K562 (cell line): ENCODE data around the gene IPO13. TPM values are rescaled to one million over a fixed set of nuclear protein-coding genes. Genes with fewer than 3 reads are reported as not detected.

Experiments used
- ATAC-seq: fragments of 200-7000 bp; cut with Tn5 transposase; 3 replicates; pipeline ENCODE4 v1.9.1; 2020; ENCODE audit warnings: moderate library complexity
- BruUV-seq: library from RNA; stranded (reverse); fragments of 400-500 nt; replicated peaks from 2 replicates; lab custom pipeline; 2021; lab: Mats Ljungman, UMichigan
- CTCF ChIA-PET: fragments of 300-600 bp; formaldehyde crosslinking; extraction: SDS; loops from one replicate; lab custom pipeline; 2021; ENCODE audit warnings: low intra/inter-chr PET ratio; lab: Yijun Ruan, JAX
- POLR2A ChIA-PET: fragments of 300-600, 350-650 bp; sonication (Branson Sonifier 250); formaldehyde crosslinking; extraction: SDS; loops from one replicate; lab custom pipeline; 2021; ENCODE audit warnings: antibody characterized with exemption, inconsistent platforms; lab: Yijun Ruan, JAX
- DNase-seq, 4 experiments: peaks; one replicate each; pipeline versions ENCODE4 v3.0.0 to v3.0.0-alpha.2; 2011 to 2018; ENCODE audit warnings: low spot score in 3 of 4, mixed read lengths in 3 of 4; ENCODE audit errors: extremely low read depth in 1 of 4
- FAIRE-seq: peaks from 2 replicates; lab custom pipeline; 2011; peaks lifted over from hg19 to GRCh38; lab: Jason Lieb, UNC
- H2AFZ ChIP-seq: 2 replicates; pipeline ENCODE4 v1.6.0; 2011; ENCODE audit warnings: low read depth, low read length, control low read depth, inconsistent platforms
- H3K27ac ChIP-seq: fragments of 200-600 bp; 3 replicates; pipeline ENCODE4 v1.8.0; 2011; ENCODE audit warnings: low read depth, mild to moderate bottlenecking, control low read depth, inconsistent platforms, low read length, moderate library complexity, mixed read lengths; ENCODE audit errors: extremely low read depth
- H3K27me3 ChIP-seq, 2 experiments: fragments of 300-600 bp in 1 of 2; 2 replicates in 1 of 2; 3 replicates in 1 of 2; pipeline versions ENCODE4 v1.6.0 to v1.8.0; 2011; ENCODE audit warnings: inconsistent platforms in 2 of 2, low read length in 2 of 2, mild to moderate bottlenecking in 1 of 2, mixed read lengths in 1 of 2, moderate library complexity in 1 of 2; ENCODE audit not compliant: control insufficient read depth in 2 of 2, insufficient read depth in 2 of 2
- H3K36me3 ChIP-seq: fragments of 300-600 bp; 3 replicates; pipeline ENCODE4 v1.8.0; 2011; ENCODE audit warnings: mild to moderate bottlenecking, low read length, inconsistent platforms; ENCODE audit not compliant: control insufficient read depth, insufficient read depth
- H3K4me1 ChIP-seq, 2 experiments: fragments of 200-600 bp in 1 of 2; replicated peaks in 1 of 2; 2 replicates in 1 of 2; 3 replicates in 1 of 2; pipeline versions ENCODE4 v1.5.1 to v1.8.0; 2011; ENCODE audit warnings: inconsistent platforms in 2 of 2, low read length in 2 of 2, mild to moderate bottlenecking in 1 of 2, mixed read lengths in 1 of 2, moderate library complexity in 1 of 2; ENCODE audit not compliant: control insufficient read depth in 2 of 2, insufficient read depth in 2 of 2
- H3K4me2 ChIP-seq: 2 replicates; pipeline ENCODE4 v1.6.1; 2011; ENCODE audit warnings: low read length, control low read depth, inconsistent platforms, mixed read lengths; ENCODE audit not compliant: insufficient read depth
- H3K4me3 ChIP-seq: fragments of 200-600 bp; sonication (generic), shearing (Covaris generic); 2 replicates; pipeline ENCODE4 v1.5.1; 2016; ENCODE audit warnings: control low read depth, inconsistent platforms
- H3K79me2 ChIP-seq: fragments of 200-600 bp; 3 replicates; pipeline ENCODE4 v1.8.0; 2011; ENCODE audit warnings: low read length, inconsistent platforms; ENCODE audit not compliant: control insufficient read depth, insufficient read depth
- H3K9ac ChIP-seq, 2 experiments: 2 replicates each; pipeline versions ENCODE4 v1.6.0 to v1.6.1; 2011; ENCODE audit warnings: low read depth in 2 of 2, low read length in 2 of 2, control low read depth in 1 of 2, inconsistent platforms in 1 of 2, mild to moderate bottlenecking in 1 of 2, mixed read lengths in 1 of 2; ENCODE audit not compliant: insufficient read depth in 1 of 2
- H3K9me1 ChIP-seq: one replicate; pipeline ENCODE4 v1.6.0; 2011; ENCODE audit warnings: inconsistent platforms, mild to moderate bottlenecking, low read length, moderate library complexity; ENCODE audit not compliant: control insufficient read depth, insufficient read depth
- H3K9me3 ChIP-seq: replicated peaks from 2 replicates; pipeline ENCODE4 v1.5.1; 2011; ENCODE audit warnings: low read depth, low read length, inconsistent platforms; ENCODE audit not compliant: control insufficient read depth, insufficient read depth
- H4K20me1 ChIP-seq: replicated peaks from 2 replicates; pipeline ENCODE4 v1.6.1; 2011; ENCODE audit warnings: low read length, inconsistent platforms, mixed read lengths; ENCODE audit not compliant: control insufficient read depth, insufficient read depth
- ETV6 ChIP-seq, 3 experiments: fragments of 150-350 bp in 1 of 3; sonication (generic) in 1 of 3; formaldehyde crosslinking in 1 of 3; IDR thresholded peaks; 2 replicates each; pipeline versions ENCODE4 v1.6.1 to v1.8.0; 2014 to 2022; ENCODE audit warnings: borderline replicate concordance in 2 of 3, low read depth in 2 of 3, antibody characterized with exemption in 1 of 3, low read length in 1 of 3, mild to moderate bottlenecking in 1 of 3, missing genetic modification reagents in 1 of 3
- JUN ChIP-seq, 2 experiments: sonication (generic) in 1 of 2; formaldehyde crosslinking in 1 of 2; IDR thresholded peaks; 2 replicates each; pipeline versions ENCODE4 v1.6.1 to v1.8.0; 2012 to 2022; ENCODE audit warnings: borderline replicate concordance in 2 of 2, mild to moderate bottlenecking in 2 of 2, improper control_type of control experiment in 1 of 2, low read depth in 1 of 2, low read length in 1 of 2, missing genetic modification reagents in 1 of 2
- NFIX ChIP-seq: fragments of 250-450 bp; sonication (Bioruptor Pico); IDR thresholded peaks from 2 replicates; pipeline ENCODE4 v1.4.0; 2020; ENCODE audit warnings: low read depth, mild to moderate bottlenecking, moderate library complexity
- PKNOX1 ChIP-seq: fragments of 450-650 bp; IDR thresholded peaks from 2 replicates; pipeline ENCODE4 v1.6.1; 2016
- TEAD2 ChIP-seq: fragments of 450-650 bp; IDR thresholded peaks from 2 replicates; pipeline ENCODE4 v1.6.1; 2016; ENCODE audit warnings: missing genetic modification characterization, control low read depth, missing compliant biosample characterization
- ZNF263 ChIP-seq: sonication (generic); formaldehyde crosslinking; IDR thresholded peaks from 2 replicates; pipeline ENCODE4 v1.8.0; 2022; ENCODE audit warnings: mild to moderate bottlenecking, missing genetic modification reagents, borderline replicate concordance
- WGBS: fragments of 100-300 bp; shearing (Covaris generic); methylation state at CpG from one replicate; pipeline ENCODE4 v1.1.6; 2016; ENCODE audit warnings: low coverage, mixed read lengths; ENCODE audit not compliant: insufficient coverage; ENCODE audit errors: missing lambda C conversion rate; 5-methylcytosine and 5-hydroxymethylcytosine counted together
- in situ Hi-C: fragments of 300-500 bp; cut with MboI; formaldehyde crosslinking; loops from 4 replicates; pipeline ENCODE4 v1.15.0; 2018; ENCODE audit warnings: inconsistent platforms, mixed read lengths
- intact Hi-C: fragments of 100-400 bp; cut with micrococcal nuclease; formaldehyde crosslinking; loops from 2 replicates; pipeline ENCODE4 v1.14.2; 2022
- polyA plus RNA-seq, 8 experiments: library from polyadenylated mRNA; depleted of rRNA in 4 of 8; stranded (reverse) in 5 of 8; unstranded in 3 of 8; fragments of >200 nt; fragmentation: Nextera tagmentation in 2 of 8; fragmentation: Illumina TruSeq in 1 of 8; extraction: Ambion mirVana in 2 of 8; extraction: Trizol in 1 of 8; gene quantifications; 2 replicates each; pipeline versions ENCODE4 v1.2.1 to v1.2.3, GENCODE V29; 2011 to 2014; ENCODE audit warnings: inconsistent platforms in 1 of 8, missing spikeins in 1 of 8
- total RNA-seq, 7 experiments: library from RNA; depleted of rRNA in 6 of 7; stranded (reverse); fragments of >200 nt in 6 of 7; fragmentation: Illumina TruSeq in 2 of 7; extraction: Trizol in 2 of 7; gene quantifications; 2 replicates each; pipeline versions ENCODE4 v1.2.1 to v1.2.3, GENCODE V29; 2011 to 2021; ENCODE audit warnings: low replicate concordance in 1 of 7

IPO13 gene
- total and polyA plus RNA-seq, 9 of the 15 experiments (the other 6 are each of a cell fraction or from before 2014, with no cell fraction given), result 7.0 to 30.8 (median 16.2) TPM

GRCh38 chr1:43904660-43905551 lies 41.8 kb upstream of the IPO13 start:
- intact Hi-C loops, result no loop called here
- DNase-seq, result no peak
- Histone ChIP-seq H3K4me2 (no peak overlapping the region), H3K36me3 (no peaks in the 10 kb centered on the region), H3K27ac (no peak overlapping the region), H3K79me2 (no peaks in the 10 kb centered on the region), H3K9me1 (no peaks in the 10 kb centered on the region), H2AFZ (no peak overlapping the region), H3K9ac (no peak overlapping the region), H3K4me3 (no peak overlapping the region), H3K4me1 (peaks cover 0 to 16% of the 10 kb centered on the region in 2 experiments; a peak in 2 of 5 replicates), H4K20me1 (no peaks in the 10 kb centered on the region), H3K27me3 (no peaks in the 10 kb centered on the region), H3K9me3 (no peaks in the 10 kb centered on the region)
- FAIRE-seq, result no peak
- 23% methylated on average over 3 of the region's 7 CpGs for WGBS
- ChIA-PET CTCF (no interaction called here), POLR2A (interaction anchor here (1.3 kb wide), 1 partner anchor 9 kb away, joined by 4 read pairs; no protein-coding TSS in a partner anchor)
- in situ Hi-C loops, result no loop called here
- BruUV-seq, result no TSS peak
- ATAC-seq, result no peak
- 0 out of 4 replicates have a peak, but pooled peaks have one; percentile 30 to 36 for TF ChIP-seq ETV6 (IDR thresholded peaks at IDR 0.05; ENCODE audit: borderline replicate concordance in 1 of 2, low read depth in 2 of 2, low read length in 1 of 2)
- no peak for TF ChIP-seq ETV6 (CRISPR knock-in tag; IDR thresholded peaks at IDR 0.05; ENCODE audit: borderline replicate concordance)
- TF ChIP-seq ZNF263 (CRISPR knock-in tag), result peak; percentile 95
- peak; percentile 46; the same call in 1 of the 2 replicates for TF ChIP-seq PKNOX1
- TF ChIP-seq JUN (IDR thresholded peaks at IDR 0.05; ENCODE audit: borderline replicate concordance, low read depth, low read length), result no peak
- no peak for TF ChIP-seq JUN (CRISPR knock-in tag; IDR thresholded peaks at IDR 0.05; ENCODE audit: borderline replicate concordance)
- no peak for TF ChIP-seq TEAD2 (tag)
- TF ChIP-seq NFIX (CRISPR knock-in tag), result no peak
